ENCODE measurements around the gene LIMS1.
"Not testable (repeated sequence)": the region's sequence is repeated elsewhere in the genome, so short reads cannot be mapped to it uniquely, and the experiment has no call there.

LIMS1 gene

GRCh38 chr2:108588070-108588668 is 53.9 kb downstream of the LIMS1 start:
- no peak for DNase-seq

GRCh38 chr2:108589372-108589771 is 55.1 kb downstream of the LIMS1 start:
- DNase-seq: no peak

- no peak for DNase-seq
These were observed 55.5 kb downstream of the LIMS1 start for GRCh38 chr2:108589781-108590180.

- peak in 1 of 2 donors; percentile 79 for DNase-seq
These were observed 56.9 kb downstream of the LIMS1 start for GRCh38 chr2:108591163-108591562.

- DNase-seq: no peak
These were observed 59.4 kb downstream of the LIMS1 start for GRCh38 chr2:108593547-108594098.

GRCh38 chr2:108594132-108594981 is 60.1 kb downstream of the LIMS1 start:
- DNase-seq: peak in 1 of 2 donors; percentile 48

GRCh38 chr2:108594982-108595464 is 60.8 kb downstream of the LIMS1 start:
- no peak for DNase-seq

GRCh38 chr2:108595771-108596170 is 61.5 kb downstream of the LIMS1 start:
- DNase-seq: not testable (repeated sequence)

GRCh38 chr2:108597105-108597744 is 63.0 kb downstream of the LIMS1 start:
- peak in 1 of 2 donors; percentile 60 for DNase-seq

GRCh38 chr2:108601199-108601598 is 66.9 kb downstream of the LIMS1 start:
- DNase-seq: not testable (repeated sequence)

GRCh38 chr2:108602422-108602821 is 68.2 kb downstream of the LIMS1 start:
- no peak for DNase-seq

- DNase-seq: no peak
These were observed 69.9 kb downstream of the LIMS1 start for GRCh38 chr2:108604196-108604595.

- DNase-seq: no peak
These were observed 71.7 kb downstream of the LIMS1 start for GRCh38 chr2:108605947-108606346.

- peak; percentile 62 to 69 for DNase-seq
These were observed 73.5 kb downstream of the LIMS1 start for GRCh38 chr2:108607706-108608301.

- peak in 1 of 2 donors; percentile 45 for DNase-seq
These were observed 76.8 kb downstream of the LIMS1 start for GRCh38 chr2:108611021-108611420.

- DNase-seq: peak; percentile 71 to 79
These were observed 77.9 kb downstream of the LIMS1 start for GRCh38 chr2:108612153-108612513.

GRCh38 chr2:108612514-108613183 is 78.4 kb downstream of the LIMS1 start:
- peak; percentile 63 to 74 for DNase-seq

GRCh38 chr2:108613261-108614042 is 79.2 kb downstream of the LIMS1 start:
- no peak for DNase-seq

GRCh38 chr2:108614043-108614545 is 79.8 kb downstream of the LIMS1 start:
- DNase-seq: no peak

- DNase-seq: peak in 1 of 2 donors; percentile 45
These were observed 80.4 kb downstream of the LIMS1 start for GRCh38 chr2:108614659-108615058.

- DNase-seq: peak in 1 of 2 donors; percentile 52
These were observed 81.3 kb downstream of the LIMS1 start for GRCh38 chr2:108615480-108616090.
